ENCODE measurements around the gene KCNK1. TPM values are rescaled to one million over a fixed set of nuclear protein-coding genes. Genes with fewer than 3 reads are reported as not detected.
"Not testable (repeated sequence)": the region's sequence is repeated elsewhere in the genome, so short reads cannot be mapped to it uniquely, and the experiment has no call there.

Gene KCNK1
- total and polyA plus RNA-seq, 2 donors (not counting 1 experiment from before 2014, with no cell fraction given) = 0.48 to 2.6 TPM

GRCh38 chr1:233617025-233617424, 3.1 kb downstream of the KCNK1 start:
- no peaks in the 10 kb centered on the region for H3K36me3 ChIP-seq (ENCODE audit: control insufficient read depth, insufficient read depth, low read length)
- no peak overlapping the region for H2AFZ ChIP-seq (ENCODE audit: low read length)
- no peaks in the 10 kb centered on the region for H3K9me3 ChIP-seq (ENCODE audit: control insufficient read depth, insufficient read depth, low read depth, low read length)
- no peak for DNase-seq (ENCODE audit: low read depth in 2 of 2)
- H3K9ac ChIP-seq (ENCODE audit: insufficient read depth, low read length) = no peak overlapping the region
- TF ChIP-seq CTCF (conservative IDR thresholded peaks at IDR 0.05 in 1 of 2, IDR thresholded peaks at IDR 0.05 in 1 of 2; ENCODE audit: low read depth in 1 of 2, low read length in 2 of 2) = no peak
- TF ChIP-seq EZH2 (IDR thresholded peaks at IDR 0.05; ENCODE audit: low read length, missing control alignments) = no peak
- H3K27me3 ChIP-seq (ENCODE audit: control insufficient read depth, insufficient read depth, low read length) = no peaks in the 10 kb centered on the region
- no peak overlapping the region for H3K4me3 ChIP-seq (replicated peaks in 1 of 4; ENCODE audit: control extremely low read depth in 1 of 4, insufficient read depth in 1 of 4, low read depth in 3 of 4, low read length in 4 of 4)
- H4K20me1 ChIP-seq (ENCODE audit: control insufficient read depth, extremely low read depth, insufficient read depth, low read length) = no peaks in the 10 kb centered on the region
- H3K4me2 ChIP-seq (ENCODE audit: extremely low read depth, insufficient read depth, low read length) = no peak overlapping the region
- H3K27ac ChIP-seq (ENCODE audit: insufficient read depth, low read length) = no peak overlapping the region
- H3K79me2 ChIP-seq (ENCODE audit: control insufficient read depth, insufficient read depth, low read length) = no peaks in the 10 kb centered on the region
- no peaks in the 10 kb centered on the region for H3K4me1 ChIP-seq (ENCODE audit: control insufficient read depth, extremely low read depth, insufficient read depth, low read length)

- H3K79me2 ChIP-seq (ENCODE audit: control insufficient read depth, insufficient read depth, low read length); H3K4me1 ChIP-seq (ENCODE audit: control insufficient read depth, extremely low read depth, insufficient read depth, low read length); H4K20me1 ChIP-seq (ENCODE audit: control insufficient read depth, extremely low read depth, insufficient read depth, low read length); H3K27ac ChIP-seq (ENCODE audit: insufficient read depth, low read length); H3K4me2 ChIP-seq (ENCODE audit: extremely low read depth, insufficient read depth, low read length); H3K9me3 ChIP-seq (ENCODE audit: control insufficient read depth, insufficient read depth, low read depth, low read length); H3K27me3 ChIP-seq (ENCODE audit: control insufficient read depth, insufficient read depth, low read length); H3K4me3 ChIP-seq (replicated peaks in 1 of 4; ENCODE audit: control extremely low read depth in 1 of 4, insufficient read depth in 1 of 4, low read depth in 3 of 4, low read length in 4 of 4); H2AFZ ChIP-seq (ENCODE audit: low read length); DNase-seq (ENCODE audit: low read depth in 2 of 2); H3K9ac ChIP-seq (ENCODE audit: insufficient read depth, low read length); H3K36me3 ChIP-seq (ENCODE audit: control insufficient read depth, insufficient read depth, low read length): not testable (repeated sequence)
Observed at GRCh38 chr1:233619414-233619813, 5.5 kb downstream of the KCNK1 start.

GRCh38 chr1:233620065-233620464, 6.2 kb downstream of the KCNK1 start:
- Histone ChIP-seq H3K27ac (ENCODE audit: insufficient read depth, low read length) (no peak overlapping the region), H3K27me3 (ENCODE audit: control insufficient read depth, insufficient read depth, low read length) (no peaks in the 10 kb centered on the region), H3K4me2 (ENCODE audit: extremely low read depth, insufficient read depth, low read length) (no peak overlapping the region), H2AFZ (ENCODE audit: low read length) (no peak overlapping the region), H4K20me1 (ENCODE audit: control insufficient read depth, extremely low read depth, insufficient read depth, low read length) (no peaks in the 10 kb centered on the region), H3K36me3 (ENCODE audit: control insufficient read depth, insufficient read depth, low read length) (no peaks in the 10 kb centered on the region), H3K9me3 (ENCODE audit: control insufficient read depth, insufficient read depth, low read depth, low read length) (no peaks in the 10 kb centered on the region), H3K4me3 (replicated peaks in 1 of 4; ENCODE audit: control extremely low read depth in 1 of 4, insufficient read depth in 1 of 4, low read depth in 3 of 4, low read length in 4 of 4) (no peak overlapping the region), H3K9ac (ENCODE audit: insufficient read depth, low read length) (no peak overlapping the region), H3K4me1 (ENCODE audit: control insufficient read depth, extremely low read depth, insufficient read depth, low read length) (no peaks in the 10 kb centered on the region), H3K79me2 (ENCODE audit: control insufficient read depth, insufficient read depth, low read length) (no peaks in the 10 kb centered on the region)
- no peak for DNase-seq (ENCODE audit: low read depth in 2 of 2)
- TF ChIP-seq EZH2 (IDR thresholded peaks at IDR 0.05; ENCODE audit: low read length, missing control alignments) (no peak), CTCF (conservative IDR thresholded peaks at IDR 0.05 in 1 of 2, IDR thresholded peaks at IDR 0.05 in 1 of 2; ENCODE audit: low read depth in 1 of 2, low read length in 2 of 2) (no peak)

Data from fibroblast of lung (primary cell).